Measurements from ENCODE around the gene SGMS1. TPM values are rescaled to one million over a fixed set of nuclear protein-coding genes. Genes with fewer than 3 reads are reported as not detected.

SGMS1 gene
- total RNA-seq, 4 donors from 2014 or later: 28.3 to 44.5 (median 41.7) TPM

DNA sequence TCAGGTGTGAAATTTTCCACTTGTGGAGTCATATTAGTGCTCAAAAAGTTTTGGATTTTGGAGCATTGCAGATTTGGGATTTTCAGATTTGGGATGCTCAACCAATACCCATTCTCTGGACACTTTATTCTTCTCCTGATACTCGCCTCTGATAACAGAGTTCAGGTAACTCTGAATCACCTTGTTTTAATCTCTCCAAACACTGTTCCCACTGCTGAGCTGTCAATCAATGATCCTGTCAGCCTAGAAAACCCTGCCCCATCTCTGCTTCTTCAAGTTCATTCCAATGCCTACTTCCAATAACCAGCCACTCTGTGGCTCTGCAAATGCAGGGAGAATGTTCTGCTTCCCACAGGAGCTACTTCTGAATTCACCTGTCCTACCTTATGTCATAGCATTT is 21.8 kb downstream of the SGMS1 start:
- TF ChIP-seq EP300 (IDR thresholded peaks at IDR 0.05; ENCODE audit: low read depth): no peak
- TF ChIP-seq, protein P1, sequence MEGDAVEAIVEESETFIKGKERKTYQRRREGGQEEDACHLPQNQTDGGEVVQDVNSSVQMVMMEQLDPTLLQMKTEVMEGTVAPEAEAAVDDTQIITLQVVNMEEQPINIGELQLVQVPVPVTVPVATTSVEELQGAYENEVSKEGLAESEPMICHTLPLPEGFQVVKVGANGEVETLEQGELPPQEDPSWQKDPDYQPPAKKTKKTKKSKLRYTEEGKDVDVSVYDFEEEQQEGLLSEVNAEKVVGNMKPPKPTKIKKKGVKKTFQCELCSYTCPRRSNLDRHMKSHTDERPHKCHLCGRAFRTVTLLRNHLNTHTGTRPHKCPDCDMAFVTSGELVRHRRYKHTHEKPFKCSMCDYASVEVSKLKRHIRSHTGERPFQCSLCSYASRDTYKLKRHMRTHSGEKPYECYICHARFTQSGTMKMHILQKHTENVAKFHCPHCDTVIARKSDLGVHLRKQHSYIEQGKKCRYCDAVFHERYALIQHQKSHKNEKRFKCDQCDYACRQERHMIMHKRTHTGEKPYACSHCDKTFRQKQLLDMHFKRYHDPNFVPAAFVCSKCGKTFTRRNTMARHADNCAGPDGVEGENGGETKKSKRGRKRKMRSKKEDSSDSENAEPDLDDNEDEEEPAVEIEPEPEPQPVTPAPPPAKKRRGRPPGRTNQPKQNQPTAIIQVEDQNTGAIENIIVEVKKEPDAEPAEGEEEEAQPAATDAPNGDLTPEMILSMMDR (IDR thresholded peaks at IDR 0.05): no peak
- TF ChIP-seq POLR2A (IDR thresholded peaks at IDR 0.05): no peak
- TF ChIP-seq POLR2AphosphoS5 (IDR thresholded peaks at IDR 0.05): no peak
- intact Hi-C loops (cut with DNase I; ENCODE audit: low total_unique reads) (no loop called here), in situ Hi-C loops (cut with MboI; ENCODE audit: low pct_ligation_motif_present in 1 of 4, low pct_unique_long_range_greater_than_20kb in 1 of 4, low sequenced_read_pairs in 3 of 4) (loop anchor here in 3 of 4 donors (25.0 kb wide), 2 partner anchors 190 to 1065 kb away; partner anchors contain the start of gene ERCC6 (in 1 of the 3))
- Histone ChIP-seq H3K4me1 (peaks cover 24 to 38% (median 30%) of the 10 kb centered on the region in 4 donors), H3K9me3 (no peaks in the 10 kb centered on the region), H3K4me3 (no peak overlapping the region), H3K27ac (no peak overlapping the region), H3K36me3 (no peaks in the 10 kb centered on the region), H3K27me3 (no peaks in the 10 kb centered on the region)
- WGBS, 2 donors (ENCODE audit: low coverage in 1 of 2): 97 to 100% methylated on average over 1 of the region's 1 CpG
- no peak for DNase-seq

- H3K9me3 ChIP-seq: no peaks in the 10 kb centered on the region
- no peaks in the 10 kb centered on the region for H3K27me3 ChIP-seq
- no peak overlapping the region for H3K4me3 ChIP-seq
- no peak for DNase-seq
- TF ChIP-seq EP300 (IDR thresholded peaks at IDR 0.05; ENCODE audit: low read depth) (no peak), POLR2AphosphoS5 (IDR thresholded peaks at IDR 0.05) (no peak), POLR2A (IDR thresholded peaks at IDR 0.05) (no peak)
- TF ChIP-seq, protein P1 (IDR thresholded peaks at IDR 0.05): no peak
- intact Hi-C loops (cut with DNase I; ENCODE audit: low total_unique reads) (no loop called here), in situ Hi-C loops (cut with MboI; ENCODE audit: low pct_ligation_motif_present in 1 of 4, low pct_unique_long_range_greater_than_20kb in 1 of 4, low sequenced_read_pairs in 3 of 4) (loop anchor here in 3 of 4 donors (25.0 kb wide), 2 partner anchors 189 to 1064 kb away; partner anchors contain the start of gene ERCC6 (in 1 of the 3))
- WGBS, 2 donors (ENCODE audit: low coverage in 1 of 2): 63 to 87% methylated on average over 2 of the region's 2 CpGs
- H3K27ac ChIP-seq: no peak overlapping the region
- peaks cover 21 to 36% (median 26%) of the 10 kb centered on the region in 4 donors for H3K4me1 ChIP-seq
- H3K36me3 ChIP-seq: no peaks in the 10 kb centered on the region
Observed at GRCh38 chr10:50600831-50601477, 22.8 kb downstream of the SGMS1 start.

- no peak for TF ChIP-seq POLR2AphosphoS5 (IDR thresholded peaks at IDR 0.05)
- no peak for TF ChIP-seq EP300 (IDR thresholded peaks at IDR 0.05; ENCODE audit: low read depth)
- 67 to 86% methylated on average over 1 of the region's 1 CpG for WGBS, 2 donors (ENCODE audit: low coverage in 1 of 2)
- no peaks in the 10 kb centered on the region for H3K27me3 ChIP-seq
- no peak overlapping the region for H3K4me3 ChIP-seq
- no peaks in the 10 kb centered on the region for H3K36me3 ChIP-seq
- intact Hi-C loops (cut with DNase I; ENCODE audit: low total_unique reads) (no loop called here), in situ Hi-C loops (cut with MboI; ENCODE audit: low pct_ligation_motif_present in 1 of 4, low pct_unique_long_range_greater_than_20kb in 1 of 4, low sequenced_read_pairs in 3 of 4) (loop anchor here in 3 of 4 donors (25.0 kb wide), 2 partner anchors 188 to 1063 kb away; partner anchors contain the start of gene ERCC6 (in 1 of the 3))
- peaks cover 14 to 29% (median 21%) of the 10 kb centered on the region in 4 donors for H3K4me1 ChIP-seq
- DNase-seq: no peak
- no peaks in the 10 kb centered on the region for H3K9me3 ChIP-seq
- no peak overlapping the region for H3K27ac ChIP-seq
Observed at GRCh38 chr10:50600286-50600685, 23.5 kb downstream of the SGMS1 start.

DNA sequence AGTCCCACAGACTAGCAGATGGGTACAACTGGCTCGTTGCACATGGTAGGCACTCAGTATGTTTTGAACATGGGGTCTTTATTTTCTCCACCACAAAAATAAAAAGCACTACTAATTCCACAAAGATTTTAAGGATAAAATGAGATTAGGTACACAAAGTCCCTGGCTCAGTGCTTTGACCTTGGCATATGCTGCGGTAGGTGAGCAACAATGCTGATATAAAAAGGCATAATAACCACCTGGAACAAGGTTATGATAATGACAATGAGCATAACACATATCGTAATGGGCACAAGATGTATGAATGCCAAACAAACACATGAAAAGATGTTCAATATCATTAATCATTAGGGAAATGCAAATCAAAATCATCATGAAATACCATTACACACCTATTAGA is 26.9 kb downstream of the SGMS1 start:
- Histone ChIP-seq H3K36me3 (no peaks in the 10 kb centered on the region), H3K9me3 (no peaks in the 10 kb centered on the region), H3K4me3 (no peak overlapping the region), H3K27ac (no peak overlapping the region), H3K4me1 (peaks cover 0 to 5% (median 0%) of the 10 kb centered on the region in 4 donors), H3K27me3 (no peaks in the 10 kb centered on the region)
- no peak for DNase-seq
- in situ Hi-C loops (cut with MboI; ENCODE audit: low pct_ligation_motif_present in 1 of 4, low pct_unique_long_range_greater_than_20kb in 1 of 4, low sequenced_read_pairs in 3 of 4): no loop called here
- no peak for TF ChIP-seq POLR2AphosphoS5 (IDR thresholded peaks at IDR 0.05)
- no peak for TF ChIP-seq POLR2A (IDR thresholded peaks at IDR 0.05)
- no peak for TF ChIP-seq EP300 (IDR thresholded peaks at IDR 0.05; ENCODE audit: low read depth)
- TF ChIP-seq, protein P1 (IDR thresholded peaks at IDR 0.05): no peak
- intact Hi-C loops (cut with DNase I; ENCODE audit: low total_unique reads): no loop called here
- WGBS, 2 donors (ENCODE audit: low coverage in 1 of 2): 79 to 81% methylated on average over 2 to 3 of the region's 3 CpGs

Measured in transverse colon (tissue), 4 donors.